Activated CD4-positive, alpha-beta memory T cell treated with anti-CD3 and anti-CD28 coated beads for 36 hours (primary cell): ENCODE measurements around the gene MYO1B. TPM values are rescaled to one million over a fixed set of nuclear protein-coding genes. Genes with fewer than 3 reads are reported as not detected.

Experiments used
- CTCF ChIA-PET: fragments of 350-600 bp; sonication (Branson Sonifier 250); formaldehyde crosslinking; loops from one replicate; lab custom pipeline; 2021; ENCODE audit warnings: antibody characterized with exemption, inconsistent platforms; lab: Charles Lee
- POLR2A ChIA-PET: fragments of 350-600 bp; sonication (Branson Sonifier 250); formaldehyde crosslinking; loops from one replicate; lab custom pipeline; 2021; ENCODE audit warnings: antibody characterized with exemption; lab: Charles Lee
- DNase-seq: peaks from one replicate; pipeline ENCODE4 v3.0.0-alpha.2; 2020
- H3K27ac Mint-ChIP-seq: one replicate; pipeline ENCODE4 v1.8.0; 2021; ENCODE audit warnings: mixed read lengths
- H3K27me3 Mint-ChIP-seq: one replicate; pipeline ENCODE4 v1.8.0; 2021; ENCODE audit warnings: mixed read lengths
- H3K36me3 Mint-ChIP-seq: one replicate; pipeline ENCODE4 v1.8.0; 2021; ENCODE audit warnings: mixed read lengths
- H3K4me1 Mint-ChIP-seq: one replicate; pipeline ENCODE4 v1.8.0; 2021; ENCODE audit warnings: low read depth, mixed read lengths
- H3K4me3 Mint-ChIP-seq: one replicate; pipeline ENCODE4 v1.8.0; 2021; ENCODE audit warnings: mild to moderate bottlenecking, mixed read lengths
- H3K9me3 Mint-ChIP-seq: one replicate; pipeline ENCODE4 v1.8.0; 2021; ENCODE audit warnings: mixed read lengths
- intact Hi-C: fragments of 100-400 bp; cut with micrococcal nuclease; formaldehyde crosslinking; loops from one replicate; pipeline ENCODE4 v1.15.1; 2023
- total RNA-seq, 2 experiments: library from RNA; stranded (reverse); gene quantifications; one replicate each; pipeline ENCODE4 v1.2.3, GENCODE V29; 2021

Gene MYO1B
- total RNA-seq, 2 experiments from 2014 or later: 13.5 to 15.6 TPM

DNA sequence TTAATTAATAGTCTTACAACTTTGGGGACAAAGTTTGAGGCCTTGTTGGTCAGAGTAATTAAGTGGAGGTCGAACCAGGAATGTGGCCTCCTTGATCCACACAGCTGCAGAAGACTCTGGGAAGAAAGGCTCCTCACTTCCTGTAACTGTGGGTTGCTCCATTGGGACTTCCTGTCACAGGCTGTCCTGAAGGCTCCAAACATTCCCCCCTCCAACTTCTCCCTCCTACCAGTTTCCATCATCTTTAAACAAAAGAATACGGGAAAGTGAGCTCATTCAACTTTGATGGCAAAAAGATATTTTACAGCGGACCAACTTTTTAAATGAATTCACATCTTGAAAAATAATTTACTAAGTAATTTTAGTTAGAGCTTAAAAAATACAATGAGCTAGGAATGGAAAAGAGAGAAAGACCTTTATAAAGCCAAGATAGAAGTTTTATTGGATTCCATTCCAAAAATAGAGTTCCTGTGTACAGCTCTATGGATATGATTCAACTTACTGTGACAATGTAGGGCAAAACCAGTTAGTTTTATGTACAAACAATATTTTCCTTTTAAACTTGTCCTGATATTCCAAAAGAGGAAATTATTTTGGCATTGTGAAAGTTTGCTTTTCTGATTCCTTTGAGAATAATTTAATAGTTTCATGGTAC is 220.7 kb downstream of the MYO1B start:
- CTCF ChIA-PET: interaction anchor here (1.6 kb wide), 1 partner anchor 416 kb away, joined by 3 read pairs; no protein-coding TSS in a partner anchor
- peaks cover 4% of the 10 kb centered on the region for H3K27me3 Mint-ChIP-seq
- POLR2A ChIA-PET: no interaction called here
- no peaks in the 10 kb centered on the region for H3K36me3 Mint-ChIP-seq
- H3K9me3 Mint-ChIP-seq: no peaks in the 10 kb centered on the region
- no peak overlapping the region for H3K27ac Mint-ChIP-seq
- H3K4me3 Mint-ChIP-seq: no peak overlapping the region
- intact Hi-C loops: no loop called here
- no peaks in the 10 kb centered on the region for H3K4me1 Mint-ChIP-seq
- DNase-seq: no peak

- intact Hi-C loops: no loop called here
- Mint-ChIP-seq H3K9me3 (no peaks in the 10 kb centered on the region), H3K27me3 (no peaks in the 10 kb centered on the region), H3K27ac (no peak overlapping the region), H3K36me3 (no peaks in the 10 kb centered on the region), H3K4me3 (no peak overlapping the region), H3K4me1 (no peaks in the 10 kb centered on the region)
- ChIA-PET CTCF (no interaction called here), POLR2A (no interaction called here)
- no peak for DNase-seq
Measured at GRCh38 chr2:191467113-191467512, 221.9 kb downstream of the MYO1B start.

DNA sequence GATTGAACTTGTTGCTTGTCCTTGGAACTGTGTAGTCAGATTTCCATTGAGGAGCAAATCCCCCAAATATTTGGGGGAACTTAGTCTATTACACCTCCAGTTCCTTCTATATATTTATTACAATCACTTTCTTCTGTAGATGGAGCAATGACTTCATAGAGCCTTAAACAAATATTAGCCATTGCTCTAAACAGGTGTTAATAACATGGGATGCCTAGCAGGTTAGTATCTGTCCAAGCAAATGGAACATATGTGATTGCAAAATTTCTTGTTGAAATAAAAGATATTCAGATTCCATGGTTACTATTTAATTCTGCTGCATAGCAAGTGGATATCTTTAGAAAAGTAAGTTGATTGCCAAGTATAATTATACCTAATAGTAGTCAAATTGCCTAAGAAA is 225.1 kb downstream of the MYO1B start:
- intact Hi-C loops: no loop called here
- ChIA-PET CTCF (no interaction called here), POLR2A (no interaction called here)
- no peaks in the 10 kb centered on the region for H3K9me3 Mint-ChIP-seq
- no peaks in the 10 kb centered on the region for H3K36me3 Mint-ChIP-seq
- no peaks in the 10 kb centered on the region for H3K27me3 Mint-ChIP-seq
- DNase-seq: no peak
- no peak overlapping the region for H3K27ac Mint-ChIP-seq
- no peaks in the 10 kb centered on the region for H3K4me1 Mint-ChIP-seq
- H3K4me3 Mint-ChIP-seq: no peak overlapping the region

GRCh38 chr2:191474464-191474863 is 229.3 kb downstream of the MYO1B start:
- Mint-ChIP-seq H3K4me1 (no peaks in the 10 kb centered on the region), H3K4me3 (no peak overlapping the region), H3K9me3 (no peaks in the 10 kb centered on the region), H3K36me3 (no peaks in the 10 kb centered on the region), H3K27me3 (no peaks in the 10 kb centered on the region), H3K27ac (no peak overlapping the region)
- CTCF ChIA-PET: no interaction called here
- DNase-seq: no peak
- intact Hi-C loops: no loop called here
- POLR2A ChIA-PET: no interaction called here

Other genes starting within 250 kb of the MYO1B start
- gene STAT1, start 231.2 kb upstream of the MYO1B start, total RNA-seq: 100 to 1,000 TPM; 309 to 314 TPM
- 10 to 100 TPM; 52.4 to 52.6 TPM for gene STAT4, start 94.4 kb upstream of the MYO1B start, total RNA-seq